NCI-H146 (cell line): ENCODE results near the gene TBX21.

ENCODE experiments used
- DNase-seq: peaks from one replicate; lab custom pipeline; 2025; lab: John Stamatoyannopoulos, UW

TBX21 gene

GRCh38 chr17:47713980-47714700 is 18.9 kb upstream of the TBX21 start:
- DNase-seq: no peak

GRCh38 chr17:47714773-47715396 is 18.2 kb upstream of the TBX21 start:
- no peak for DNase-seq

DNA sequence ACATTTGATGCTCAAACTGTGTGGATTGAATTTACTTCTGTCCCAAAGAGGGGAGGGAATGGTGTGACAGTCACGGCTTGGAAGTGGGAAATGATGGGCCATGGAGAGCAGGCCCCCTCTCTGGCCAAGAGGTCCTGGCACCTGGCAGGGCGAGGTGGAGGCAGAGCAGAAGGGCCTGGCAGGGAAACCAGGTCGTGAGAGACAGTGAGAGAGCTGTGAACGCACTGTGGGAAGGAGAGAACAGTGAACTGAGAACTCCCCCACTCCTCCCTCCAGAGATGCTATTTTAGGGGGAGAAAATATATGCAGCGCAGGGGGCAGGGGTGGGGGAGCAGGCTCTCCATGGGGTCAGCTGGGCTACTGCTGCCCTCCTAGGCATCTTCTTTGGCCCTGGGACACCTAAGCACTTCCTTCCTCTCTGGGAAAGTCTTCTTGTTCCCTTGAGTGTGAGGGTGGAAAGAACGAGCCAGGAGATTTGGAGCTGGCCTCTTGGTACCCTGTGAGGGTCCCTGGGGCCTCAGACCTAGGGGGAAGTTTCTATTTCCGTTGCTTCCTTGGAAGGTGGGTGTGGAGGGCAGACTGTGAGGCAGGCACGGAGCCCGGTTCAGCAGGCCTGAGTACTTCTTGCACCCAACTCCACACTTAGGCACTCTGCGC is 17.2 kb upstream of the TBX21 start:
- DNase-seq: no peak

GRCh38 chr17:47716375-47716774 is 16.7 kb upstream of the TBX21 start:
- no peak for DNase-seq

DNA sequence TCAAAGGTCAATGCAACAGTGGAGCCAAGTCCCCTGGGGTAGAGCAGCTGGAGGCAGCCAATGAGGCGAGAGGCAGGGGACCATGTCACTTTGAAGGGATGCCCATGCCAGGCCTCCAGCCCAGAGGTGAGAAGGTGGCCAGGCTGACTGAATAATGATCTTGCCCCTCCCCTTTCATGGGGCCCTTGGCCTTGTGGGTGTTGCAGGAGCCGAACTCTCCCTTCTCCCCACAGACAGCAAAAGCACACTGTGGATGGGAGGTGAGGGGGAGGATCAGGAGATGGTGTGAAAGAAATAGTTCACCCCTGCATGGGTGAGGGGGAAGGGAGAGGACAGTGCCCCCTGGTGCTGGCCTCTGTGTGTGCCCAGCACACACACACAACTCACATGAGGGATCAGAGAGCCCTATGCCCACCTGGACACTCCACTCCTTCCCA is 15.8 kb upstream of the TBX21 start:
- peak; percentile 10 for DNase-seq

DNA sequence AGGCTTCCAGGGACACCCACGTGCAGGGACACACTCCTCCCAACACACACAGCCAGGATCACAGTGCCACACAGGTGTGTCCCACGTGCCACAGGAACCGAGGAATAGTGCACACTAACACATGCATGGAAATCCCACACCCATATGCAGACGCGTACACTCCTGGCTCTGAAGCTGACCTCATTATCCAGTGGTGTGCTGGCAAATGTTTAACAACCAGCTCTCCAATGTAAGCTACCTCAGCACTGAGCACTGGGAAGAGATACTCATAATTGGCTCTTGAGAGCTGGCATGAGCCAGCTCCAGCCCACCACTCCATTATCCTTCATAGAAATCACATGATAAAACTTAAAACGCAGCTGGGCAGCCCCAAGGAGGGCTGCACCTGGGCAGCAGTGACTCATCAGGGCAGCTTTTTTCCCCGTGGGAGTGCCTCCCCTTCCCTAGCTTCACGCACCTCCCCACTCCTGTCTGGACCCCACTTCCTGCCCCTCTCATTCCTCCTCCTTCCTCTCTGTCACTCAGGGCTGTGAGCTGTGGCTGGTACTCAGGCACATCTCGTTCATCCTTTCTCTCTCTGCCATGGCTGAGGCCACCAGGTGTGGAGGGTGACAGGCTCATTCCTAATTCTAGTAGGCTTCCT is 14.9 kb upstream of the TBX21 start:
- no peak for DNase-seq

DNA sequence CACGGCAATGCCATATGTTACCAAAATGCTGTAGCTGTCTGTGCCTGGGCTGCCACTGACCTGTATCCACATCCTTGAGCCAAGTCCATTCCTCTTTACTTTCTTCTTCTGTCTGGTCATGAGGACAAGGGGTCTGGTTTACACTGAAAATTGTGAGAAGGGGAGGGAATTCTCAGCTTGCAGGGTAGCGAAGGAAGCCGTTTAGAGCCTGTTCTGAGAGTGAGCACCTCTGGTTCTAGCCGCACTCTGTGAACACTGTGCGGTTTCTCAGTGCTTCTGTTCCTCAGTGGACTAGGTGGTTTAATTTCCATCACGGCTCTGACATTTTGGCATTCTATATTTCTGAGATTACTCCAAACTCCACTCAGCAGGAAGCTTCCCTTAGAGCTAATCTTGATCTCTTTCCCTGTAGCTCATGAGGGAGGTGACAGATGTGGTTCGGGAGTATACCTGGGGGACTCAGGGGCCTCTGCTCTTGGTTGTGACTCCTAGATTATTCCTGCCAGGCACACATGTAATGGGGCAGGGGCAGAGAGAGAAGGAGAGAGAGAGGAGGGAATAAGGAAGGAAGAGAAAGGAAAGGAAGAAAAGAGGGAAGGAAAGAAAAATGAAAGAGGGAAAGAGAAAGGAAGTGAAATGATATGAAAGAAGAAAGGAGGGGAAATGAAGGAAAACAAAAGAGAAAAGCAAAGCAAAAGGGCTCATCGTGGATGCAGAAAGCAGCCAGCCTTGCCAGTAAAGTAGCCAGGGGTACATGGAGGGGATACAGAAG is 14.2 kb upstream of the TBX21 start:
- DNase-seq: no peak

DNA sequence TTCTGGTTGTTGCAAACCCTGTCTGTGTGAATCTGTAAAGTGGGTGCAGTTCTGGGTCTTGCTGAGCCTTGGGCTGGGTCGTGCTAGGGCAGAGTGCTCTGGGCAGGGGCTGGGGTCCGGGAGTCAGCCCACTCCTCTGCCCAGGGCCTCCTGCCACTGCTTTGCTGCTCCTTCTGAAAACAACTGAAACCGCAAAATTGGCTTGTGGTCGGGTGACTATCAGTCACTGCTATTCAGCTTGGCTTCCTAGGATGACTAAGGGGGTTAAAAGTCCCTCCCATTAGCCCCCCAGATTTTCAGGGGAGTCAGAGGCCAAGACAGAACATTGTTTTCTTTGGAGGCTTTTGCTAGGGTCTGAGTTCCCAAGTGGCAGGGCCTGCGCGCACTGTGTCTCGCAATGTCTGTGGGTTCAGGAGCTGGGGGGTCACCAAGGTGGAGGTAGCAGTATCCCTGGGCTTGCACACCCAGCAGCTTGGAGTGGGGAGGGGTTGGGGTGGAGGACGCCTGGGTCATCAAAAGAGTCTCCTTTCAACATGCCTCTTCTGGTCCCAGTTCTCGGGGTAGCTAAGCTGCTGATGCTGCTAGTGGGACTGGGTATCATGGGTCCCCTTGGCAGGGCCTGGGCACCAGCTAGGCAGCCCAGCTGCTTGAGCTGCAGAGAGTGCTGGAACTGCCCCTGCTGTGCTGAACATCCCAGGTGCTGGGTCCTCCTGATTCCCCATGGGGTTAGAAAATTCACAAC is 13.5 kb upstream of the TBX21 start:
- DNase-seq: no peak

DNA sequence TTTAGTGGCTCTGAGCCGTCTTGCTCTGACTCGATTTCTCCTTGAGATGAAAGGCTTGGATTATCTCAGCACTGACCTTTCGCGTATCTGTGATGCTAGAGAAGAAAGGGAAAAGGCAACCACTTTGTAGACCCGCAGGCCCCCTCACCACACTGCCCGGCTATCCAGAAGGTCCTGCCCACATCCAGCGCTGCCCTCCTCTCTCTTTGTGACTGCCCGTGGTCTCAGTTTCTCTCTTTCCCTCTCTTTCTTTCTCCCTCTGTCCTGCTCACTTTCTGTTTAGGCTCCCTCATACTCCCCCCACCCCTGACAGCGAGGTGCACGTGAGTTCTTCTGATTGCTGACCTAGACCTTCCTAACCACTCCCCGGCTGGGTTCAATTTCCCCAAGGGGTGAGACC is 12.8 kb upstream of the TBX21 start:
- DNase-seq: no peak

DNA sequence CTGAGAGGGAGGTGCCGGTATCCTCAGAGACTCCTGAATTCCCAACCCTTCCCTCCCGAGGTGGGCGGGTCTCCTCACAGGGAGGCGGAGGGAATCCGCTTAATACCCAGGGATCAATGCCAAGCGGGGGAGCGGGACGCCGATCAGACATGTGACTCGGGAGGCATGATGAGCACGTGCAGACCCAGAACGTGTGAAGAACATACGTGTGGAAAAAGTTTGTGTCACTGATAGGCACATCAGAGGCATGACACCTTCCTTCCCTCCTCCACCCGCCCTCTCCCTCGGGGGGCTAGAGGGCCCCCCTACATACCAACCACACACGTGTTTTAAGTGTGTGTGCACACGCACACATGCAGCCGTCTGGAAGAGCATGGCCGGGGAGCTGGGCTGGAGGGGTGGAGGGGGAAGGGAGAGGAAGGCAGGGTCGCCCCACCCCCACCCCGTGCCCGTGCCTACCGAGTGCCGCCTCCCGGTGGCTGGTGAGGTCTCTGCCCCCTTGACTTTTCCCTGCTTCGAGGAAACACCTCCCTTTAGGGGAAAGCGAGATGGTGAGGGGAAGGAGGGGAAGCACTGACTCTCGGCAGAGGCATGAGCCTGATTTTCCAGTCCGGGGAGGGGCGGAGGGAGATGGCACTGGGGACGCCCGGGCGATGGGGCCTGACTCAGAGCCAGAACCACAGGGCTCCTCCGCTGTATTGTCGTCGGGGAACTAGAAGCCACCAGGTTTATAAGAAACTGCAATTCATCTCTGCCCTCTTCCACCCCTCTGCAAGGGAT is 12.1 kb upstream of the TBX21 start:
- DNase-seq: no peak

- DNase-seq: no peak
These were observed 11.3 kb upstream of the TBX21 start for GRCh38 chr17:47721725-47722124.

GRCh38 chr17:47724705-47725104 is 8.3 kb upstream of the TBX21 start:
- no peak for DNase-seq

DNA sequence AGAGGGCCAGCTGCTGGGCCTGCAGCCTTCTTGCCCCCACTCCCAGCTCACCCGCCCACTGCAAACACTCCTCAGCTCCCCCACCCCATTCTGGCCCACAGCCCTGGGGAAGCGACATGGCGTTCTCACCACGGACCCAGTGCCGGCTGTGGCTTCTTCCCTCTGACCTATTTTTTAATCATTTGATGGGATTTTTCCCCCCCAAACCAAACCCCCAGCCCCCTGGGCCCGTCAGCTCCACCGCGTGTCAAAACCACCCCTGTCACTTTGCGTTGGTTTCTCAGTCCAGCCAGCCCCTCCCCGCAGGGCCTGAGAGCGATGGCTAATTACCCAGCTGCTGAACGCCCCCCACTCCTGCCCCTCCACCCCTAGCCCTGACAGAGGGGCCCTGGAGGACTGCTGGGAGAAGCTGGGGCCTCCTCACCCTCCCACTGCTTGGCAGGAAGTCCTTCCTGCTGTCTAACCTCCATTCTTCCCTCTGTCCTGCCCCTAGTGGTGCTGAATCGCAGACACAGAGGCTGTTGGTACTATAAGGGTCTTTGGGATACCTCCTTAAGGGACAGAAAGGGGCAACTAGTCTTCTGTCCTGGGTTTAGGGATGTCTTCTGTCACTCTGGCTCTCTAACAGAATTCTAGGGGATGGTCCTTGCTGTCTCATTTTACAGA is 7.5 kb upstream of the TBX21 start:
- no peak for DNase-seq

DNA sequence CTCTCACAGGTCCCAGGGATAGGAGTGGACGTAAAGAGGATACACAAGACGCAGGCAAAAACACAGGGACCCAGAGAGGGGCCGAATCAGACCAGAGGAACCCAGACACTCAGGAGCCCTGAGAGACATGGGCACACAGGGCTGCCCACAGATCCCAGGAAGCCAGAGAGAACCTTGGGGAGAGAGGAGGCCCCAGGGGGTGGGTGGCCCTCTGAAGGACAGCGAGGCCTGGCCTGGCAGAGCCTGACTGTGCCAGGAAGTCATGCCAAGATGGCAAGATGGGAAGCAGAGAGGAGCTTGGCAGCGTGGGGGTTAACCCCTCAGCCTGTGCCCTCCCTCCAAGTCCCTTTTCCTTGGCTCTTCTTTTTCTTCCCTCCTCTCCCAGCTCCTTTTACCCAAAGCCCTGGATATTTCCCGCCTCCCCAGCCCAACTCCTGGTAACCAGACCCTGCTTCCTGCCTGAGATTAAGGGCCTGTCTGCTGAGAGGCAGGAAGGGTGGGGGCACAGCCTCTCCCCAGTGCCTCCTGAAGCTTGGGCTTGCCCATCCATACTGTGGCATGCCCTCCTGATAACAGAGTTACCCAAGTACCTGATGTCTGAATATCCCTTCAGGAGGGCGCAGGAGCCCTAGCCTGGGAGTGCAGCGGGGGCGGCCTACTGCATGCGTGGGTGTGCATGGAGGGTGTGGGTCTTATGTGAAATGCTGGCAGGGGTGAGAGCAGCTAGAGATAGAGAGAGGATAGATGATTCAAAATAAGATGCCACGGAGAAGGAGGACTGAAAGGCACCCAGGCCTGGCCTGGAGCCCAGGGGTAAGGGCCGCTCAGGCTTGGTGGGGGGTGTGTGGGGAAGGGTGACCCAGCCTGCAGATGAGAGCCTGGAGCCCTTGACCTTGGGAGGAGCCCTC is 6.0 kb upstream of the TBX21 start:
- no peak for DNase-seq

DNA sequence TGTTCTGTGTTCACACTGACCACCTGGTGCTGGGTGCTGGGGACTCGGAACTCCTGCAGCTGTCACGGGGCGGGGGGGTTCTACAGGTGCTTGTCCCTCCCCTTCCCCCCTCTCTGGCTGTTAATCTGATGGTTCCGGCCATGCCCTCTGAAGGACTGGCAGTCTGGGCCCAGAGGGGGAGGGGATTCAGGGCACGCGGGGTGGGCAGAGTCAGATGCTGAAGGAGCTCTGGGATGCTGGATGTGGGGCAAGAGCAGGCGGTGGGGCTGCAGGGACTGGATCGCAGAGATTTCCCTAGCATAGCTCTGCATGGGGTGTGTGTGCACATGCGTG is 5.4 kb upstream of the TBX21 start:
- peak; percentile 18 for DNase-seq

DNA sequence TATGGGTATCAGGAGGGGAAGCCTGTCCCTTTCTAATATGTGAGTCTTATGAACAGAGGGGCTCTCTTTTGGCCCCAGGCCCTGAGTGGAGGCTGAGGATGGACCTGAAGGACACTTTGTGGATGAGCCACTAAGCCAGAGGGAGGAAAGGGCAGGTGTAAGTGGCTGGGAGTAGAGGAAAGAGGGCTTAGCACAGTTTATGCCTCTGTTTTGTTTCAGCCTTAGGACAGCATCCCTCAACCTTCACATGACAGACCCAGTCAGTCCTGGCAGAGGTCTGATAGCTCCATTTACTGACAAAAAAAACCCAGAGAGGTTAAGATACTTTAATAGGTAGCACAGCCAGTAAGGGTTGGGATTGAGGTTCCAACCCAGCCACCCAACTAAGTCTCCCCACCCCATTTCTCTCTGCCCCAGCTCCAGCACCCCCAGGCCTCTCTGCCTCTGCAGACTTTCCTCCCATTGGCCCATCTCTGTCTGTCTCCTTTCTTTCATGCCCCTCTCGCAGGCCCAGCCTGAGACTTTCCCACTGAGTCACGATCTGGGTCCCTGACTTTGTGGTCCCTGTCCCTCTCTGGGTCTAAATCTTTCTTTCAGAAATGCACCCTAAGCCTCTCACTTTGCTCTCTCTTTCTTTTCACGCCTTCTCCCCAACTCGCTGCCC is 4.7 kb upstream of the TBX21 start:
- no peak for DNase-seq

GRCh38 chr17:47729476-47729875 is 3.6 kb upstream of the TBX21 start:
- DNase-seq: no peak

- DNase-seq: no peak
These were observed 2.4 kb upstream of the TBX21 start for GRCh38 chr17:47730681-47731080.

DNA sequence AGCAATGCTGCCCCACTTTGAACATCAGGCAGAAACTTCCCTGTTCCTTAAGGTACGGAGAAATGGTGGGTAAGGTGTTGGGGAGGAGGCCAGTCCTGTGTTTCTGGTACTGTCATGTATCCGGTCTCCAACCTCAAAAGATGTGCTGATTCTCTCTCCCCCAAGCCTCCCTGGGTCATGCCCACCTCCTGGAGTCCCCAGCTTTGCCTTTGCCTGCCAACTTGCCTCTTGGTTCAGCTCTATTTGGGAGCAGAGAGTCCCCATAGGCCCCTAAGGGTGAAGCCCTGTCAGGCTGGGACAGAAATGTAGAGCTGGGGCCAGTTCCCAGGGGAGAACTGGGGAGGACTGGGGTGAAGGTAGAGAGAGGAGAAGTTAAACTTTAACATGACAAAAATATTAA is 1.6 kb upstream of the TBX21 start:
- DNase-seq: no peak
